ENCODE results near the gene RFX4.

The RFX4 gene

GRCh38 chr12:106759526-106760183 lies 176.9 kb downstream of the RFX4 start:
- Histone ChIP-seq H3K9ac (ENCODE audit: low read depth, low read length) (no peak overlapping the region), H3K9me3 (replicated peaks; ENCODE audit: low read length) (no peaks in the 10 kb centered on the region), H3K27me3 (ENCODE audit: control insufficient read depth, insufficient read depth, low read length) (no peaks in the 10 kb centered on the region), H3K4me1 (ENCODE audit: control insufficient read depth, insufficient read depth, low read length) (no peaks in the 10 kb centered on the region), H3K4me3 (ENCODE audit: low read length) (no peak overlapping the region), H3K4me2 (ENCODE audit: low read length) (no peak overlapping the region), H3K36me3 (ENCODE audit: insufficient read depth, low read length) (no peaks in the 10 kb centered on the region)

GRCh38 chr12:106760184-106760531 lies 177.4 kb downstream of the RFX4 start:
- H3K27me3 ChIP-seq (ENCODE audit: control insufficient read depth, insufficient read depth, low read length), result no peaks in the 10 kb centered on the region
- H3K4me3 ChIP-seq (ENCODE audit: low read length), result no peak overlapping the region
- H3K9me3 ChIP-seq (replicated peaks; ENCODE audit: low read length), result no peaks in the 10 kb centered on the region
- H3K4me1 ChIP-seq (ENCODE audit: control insufficient read depth, insufficient read depth, low read length), result no peaks in the 10 kb centered on the region
- no peak overlapping the region for H3K4me2 ChIP-seq (ENCODE audit: low read length)
- no peak overlapping the region for H3K9ac ChIP-seq (ENCODE audit: low read depth, low read length)
- H3K36me3 ChIP-seq (ENCODE audit: insufficient read depth, low read length), result no peaks in the 10 kb centered on the region

- Histone ChIP-seq H3K4me2 (ENCODE audit: low read length) (no peak overlapping the region), H3K9ac (ENCODE audit: low read depth, low read length) (no peak overlapping the region), H3K4me1 (ENCODE audit: control insufficient read depth, insufficient read depth, low read length) (peaks cover 27% of the 10 kb centered on the region), H3K27me3 (ENCODE audit: control insufficient read depth, insufficient read depth, low read length) (no peaks in the 10 kb centered on the region), H3K9me3 (replicated peaks; ENCODE audit: low read length) (no peaks in the 10 kb centered on the region), H3K36me3 (ENCODE audit: insufficient read depth, low read length) (no peaks in the 10 kb centered on the region), H3K4me3 (ENCODE audit: low read length) (no peak overlapping the region)
These were observed 181.4 kb downstream of the RFX4 start for GRCh38 chr12:106764220-106764619.

GRCh38 chr12:106764738-106765137 lies 181.9 kb downstream of the RFX4 start:
- no peaks in the 10 kb centered on the region for H3K36me3 ChIP-seq (ENCODE audit: insufficient read depth, low read length)
- no peak overlapping the region for H3K4me3 ChIP-seq (ENCODE audit: low read length)
- peaks cover 27% of the 10 kb centered on the region for H3K4me1 ChIP-seq (ENCODE audit: control insufficient read depth, insufficient read depth, low read length)
- no peaks in the 10 kb centered on the region for H3K9me3 ChIP-seq (replicated peaks; ENCODE audit: low read length)
- H3K9ac ChIP-seq (ENCODE audit: low read depth, low read length), result no peak overlapping the region
- no peak overlapping the region for H3K4me2 ChIP-seq (ENCODE audit: low read length)
- no peaks in the 10 kb centered on the region for H3K27me3 ChIP-seq (ENCODE audit: control insufficient read depth, insufficient read depth, low read length)

- Histone ChIP-seq H3K4me1 (ENCODE audit: control insufficient read depth, insufficient read depth, low read length) (peaks cover 27% of the 10 kb centered on the region), H3K9me3 (replicated peaks; ENCODE audit: low read length) (no peaks in the 10 kb centered on the region), H3K4me2 (ENCODE audit: low read length) (peak overlapping the region; percentile 34), H3K9ac (ENCODE audit: low read depth, low read length) (no peak overlapping the region), H3K27me3 (ENCODE audit: control insufficient read depth, insufficient read depth, low read length) (no peaks in the 10 kb centered on the region), H3K36me3 (ENCODE audit: insufficient read depth, low read length) (no peaks in the 10 kb centered on the region), H3K4me3 (ENCODE audit: low read length) (no peak overlapping the region)
These were observed 183.6 kb downstream of the RFX4 start for GRCh38 chr12:106766393-106766826.

- H3K9me3 ChIP-seq (replicated peaks; ENCODE audit: low read length), result no peaks in the 10 kb centered on the region
- no peaks in the 10 kb centered on the region for H3K27me3 ChIP-seq (ENCODE audit: control insufficient read depth, insufficient read depth, low read length)
- H3K9ac ChIP-seq (ENCODE audit: low read depth, low read length), result no peak overlapping the region
- H3K36me3 ChIP-seq (ENCODE audit: insufficient read depth, low read length), result no peaks in the 10 kb centered on the region
- H3K4me1 ChIP-seq (ENCODE audit: control insufficient read depth, insufficient read depth, low read length), result peaks cover 27% of the 10 kb centered on the region
- peak overlapping the region; percentile 34 for H3K4me2 ChIP-seq (ENCODE audit: low read length)
- no peak overlapping the region for H3K4me3 ChIP-seq (ENCODE audit: low read length)
These were observed 184.4 kb downstream of the RFX4 start for GRCh38 chr12:106767206-106767605.

GRCh38 chr12:106767954-106768822 lies 185.4 kb downstream of the RFX4 start:
- H3K9me3 ChIP-seq (replicated peaks; ENCODE audit: low read length), result no peaks in the 10 kb centered on the region
- H3K27me3 ChIP-seq (ENCODE audit: control insufficient read depth, insufficient read depth, low read length), result no peaks in the 10 kb centered on the region
- H3K36me3 ChIP-seq (ENCODE audit: insufficient read depth, low read length), result no peaks in the 10 kb centered on the region
- peaks cover 28% of the 10 kb centered on the region for H3K4me1 ChIP-seq (ENCODE audit: control insufficient read depth, insufficient read depth, low read length)
- H3K4me3 ChIP-seq (ENCODE audit: low read length), result no peak overlapping the region
- no peak overlapping the region for H3K9ac ChIP-seq (ENCODE audit: low read depth, low read length)
- H3K4me2 ChIP-seq (ENCODE audit: low read length), result peak overlapping the region; percentile 7

GRCh38 chr12:106769078-106769477 lies 186.3 kb downstream of the RFX4 start:
- H3K4me3 ChIP-seq (ENCODE audit: low read length), result no peak overlapping the region
- no peaks in the 10 kb centered on the region for H3K9me3 ChIP-seq (replicated peaks; ENCODE audit: low read length)
- no peak overlapping the region for H3K4me2 ChIP-seq (ENCODE audit: low read length)
- no peaks in the 10 kb centered on the region for H3K27me3 ChIP-seq (ENCODE audit: control insufficient read depth, insufficient read depth, low read length)
- no peak overlapping the region for H3K9ac ChIP-seq (ENCODE audit: low read depth, low read length)
- H3K4me1 ChIP-seq (ENCODE audit: control insufficient read depth, insufficient read depth, low read length), result peaks cover 32% of the 10 kb centered on the region
- H3K36me3 ChIP-seq (ENCODE audit: insufficient read depth, low read length), result no peaks in the 10 kb centered on the region

GRCh38 chr12:106769546-106769945 lies 186.7 kb downstream of the RFX4 start:
- Histone ChIP-seq H3K9ac (ENCODE audit: low read depth, low read length) (no peak overlapping the region), H3K4me2 (ENCODE audit: low read length) (no peak overlapping the region), H3K4me3 (ENCODE audit: low read length) (no peak overlapping the region), H3K4me1 (ENCODE audit: control insufficient read depth, insufficient read depth, low read length) (peaks cover 32% of the 10 kb centered on the region), H3K9me3 (replicated peaks; ENCODE audit: low read length) (no peaks in the 10 kb centered on the region), H3K27me3 (ENCODE audit: control insufficient read depth, insufficient read depth, low read length) (no peaks in the 10 kb centered on the region), H3K36me3 (ENCODE audit: insufficient read depth, low read length) (no peaks in the 10 kb centered on the region)

GRCh38 chr12:106771425-106771824 lies 188.6 kb downstream of the RFX4 start:
- no peaks in the 10 kb centered on the region for H3K27me3 ChIP-seq (ENCODE audit: control insufficient read depth, insufficient read depth, low read length)
- no peak overlapping the region for H3K4me3 ChIP-seq (ENCODE audit: low read length)
- H3K4me2 ChIP-seq (ENCODE audit: low read length), result no peak overlapping the region
- no peaks in the 10 kb centered on the region for H3K9me3 ChIP-seq (replicated peaks; ENCODE audit: low read length)
- H3K9ac ChIP-seq (ENCODE audit: low read depth, low read length), result no peak overlapping the region
- H3K4me1 ChIP-seq (ENCODE audit: control insufficient read depth, insufficient read depth, low read length), result peaks cover 34% of the 10 kb centered on the region
- no peaks in the 10 kb centered on the region for H3K36me3 ChIP-seq (ENCODE audit: insufficient read depth, low read length)

- Histone ChIP-seq H3K27me3 (ENCODE audit: control insufficient read depth, insufficient read depth, low read length) (no peaks in the 10 kb centered on the region), H3K9ac (ENCODE audit: low read depth, low read length) (peak overlapping the region; percentile 93), H3K36me3 (ENCODE audit: insufficient read depth, low read length) (no peaks in the 10 kb centered on the region), H3K4me1 (ENCODE audit: control insufficient read depth, insufficient read depth, low read length) (peaks cover 14% of the 10 kb centered on the region), H3K4me2 (ENCODE audit: low read length) (peak overlapping the region; percentile 89), H3K9me3 (replicated peaks; ENCODE audit: low read length) (no peaks in the 10 kb centered on the region), H3K4me3 (ENCODE audit: low read length) (peak overlapping the region; percentile 86)
These were observed 190.6 kb downstream of the RFX4 start for GRCh38 chr12:106773286-106774004.

All from skeletal muscle satellite cell (primary cell).